Neural cell (in vitro differentiated cells): ENCODE measurements around the gene FAAP24. TPM values are rescaled to one million over a fixed set of nuclear protein-coding genes. Genes with fewer than 3 reads are reported as not detected.

Experiments used
- H2AFZ ChIP-seq: fragments of 200-600, 300-800 bp; sonication (generic), shearing (Covaris generic); 2 replicates; pipeline ENCODE4 v1.6.0; 2014; ENCODE audit warnings: low read depth, mild to moderate bottlenecking, antibody characterized with exemption, low read length, moderate library complexity
- H3F3A ChIP-seq: fragments of 200-600 bp; shearing (Covaris generic); 2 replicates; pipeline ENCODE4 v1.6.1; 2016; ENCODE audit warnings: mild to moderate bottlenecking, moderate library complexity, mixed read lengths, antibody characterized with exemption, low read length; ENCODE audit not compliant: insufficient read depth, poor library complexity, severe bottlenecking
- H3K27ac ChIP-seq: fragments of 200-600, 300-800 bp; sonication (generic), shearing (Covaris generic); 2 replicates; pipeline ENCODE4 v1.5.1; 2014; ENCODE audit warnings: mild to moderate bottlenecking, low read length, moderate library complexity
- H3K27me3 ChIP-seq: fragments of 300-800, 200-600 bp; sonication (generic), shearing (Covaris generic); 2 replicates; pipeline ENCODE4 v1.6.0; 2014; ENCODE audit warnings: mild to moderate bottlenecking, low read depth, low read length, moderate library complexity; ENCODE audit not compliant: insufficient read depth
- H3K36me3 ChIP-seq: fragments of 300-800, 200-600 bp; sonication (generic), shearing (Covaris generic); 2 replicates; pipeline ENCODE4 v1.5.1; 2014; ENCODE audit warnings: mild to moderate bottlenecking, antibody characterized with exemption, low read length, moderate library complexity; ENCODE audit not compliant: insufficient read depth
- H3K4me2 ChIP-seq: fragments of 300-800, 200-600 bp; sonication (generic), shearing (Covaris generic); 2 replicates; pipeline ENCODE4 v1.6.0; 2014; ENCODE audit warnings: mild to moderate bottlenecking, low read length
- H3K4me3 ChIP-seq: fragments of 300-800, 200-600 bp; sonication (generic), shearing (Covaris generic); 2 replicates; pipeline ENCODE4 v1.5.1; 2014; ENCODE audit warnings: mild to moderate bottlenecking, low read length, moderate library complexity
- H3K79me2 ChIP-seq: fragments of 200-600 bp; shearing (Covaris generic); replicated peaks from 2 replicates; pipeline ENCODE4 v1.6.0; 2014; ENCODE audit warnings: mild to moderate bottlenecking, low read length, moderate library complexity; ENCODE audit not compliant: insufficient read depth
- H3K9ac ChIP-seq: fragments of 300-800, 200-600 bp; sonication (generic), shearing (Covaris generic); 2 replicates; pipeline ENCODE4 v1.6.1; 2016; ENCODE audit warnings: mild to moderate bottlenecking, low read length, mixed read lengths
- H3K9me2 ChIP-seq: fragments of 200-600 bp; shearing (Covaris generic); 2 replicates; pipeline ENCODE4 v1.6.1; 2016; ENCODE audit warnings: mild to moderate bottlenecking, low read length, mixed read lengths; ENCODE audit not compliant: insufficient read depth
- H3K9me3 ChIP-seq: fragments of 200-600, 300-800 bp; sonication (generic), shearing (Covaris generic); 2 replicates; pipeline ENCODE4 v1.6.1; 2016; ENCODE audit warnings: mild to moderate bottlenecking, mixed run types, low read length, moderate library complexity, mixed read lengths
- H4K20me1 ChIP-seq: fragments of 200-600 bp; shearing (Covaris generic); 2 replicates; pipeline ENCODE4 v1.6.1; 2016; ENCODE audit warnings: mild to moderate bottlenecking, mixed run types; ENCODE audit not compliant: insufficient read depth
- EP300 ChIP-seq: fragments of 450-650 bp; conservative IDR thresholded peaks from 2 replicates; pipeline ENCODE4 v1.6.1; 2014; ENCODE audit warnings: antibody characterized with exemption, mild to moderate bottlenecking, moderate library complexity; ENCODE audit not compliant: poor library complexity, severe bottlenecking
- EZH2 ChIP-seq: fragments of 200-600, 300-800 bp; shearing (Covaris generic), sonication (generic); IDR thresholded peaks from 2 replicates; pipeline ENCODE4 v1.6.1; 2014; ENCODE audit warnings: antibody characterized with exemption, low read length, borderline replicate concordance, mild to moderate bottlenecking; ENCODE audit not compliant: insufficient read depth, poor library complexity, severe bottlenecking
- MXI1 ChIP-seq: fragments of 450-650 bp; conservative IDR thresholded peaks from 2 replicates; pipeline ENCODE4 v1.6.1; 2014; ENCODE audit warnings: antibody characterized with exemption, mild to moderate bottlenecking; ENCODE audit not compliant: poor library complexity, severe bottlenecking
- POLR2AphosphoS5 ChIP-seq: IDR thresholded peaks from 2 replicates; pipeline ENCODE4 v1.6.1; 2012
- RAD21 ChIP-seq: fragments of 450-650 bp; conservative IDR thresholded peaks from 2 replicates; pipeline ENCODE4 v1.6.1; 2014; ENCODE audit warnings: antibody characterized with exemption, mild to moderate bottlenecking, moderate library complexity
- SMC3 ChIP-seq: fragments of 450-650 bp; conservative IDR thresholded peaks from 2 replicates; pipeline ENCODE4 v1.6.1; 2014; ENCODE audit warnings: antibody characterized with exemption, mild to moderate bottlenecking, moderate library complexity; ENCODE audit not compliant: poor library complexity
- TAF1 ChIP-seq: IDR thresholded peaks from 2 replicates; pipeline ENCODE4 v1.6.1; 2012; ENCODE audit warnings: low read depth
- polyA plus RNA-seq: library from polyadenylated mRNA; depleted of rRNA; stranded (reverse); fragments of >200 nt; gene quantifications from 2 replicates; pipeline ENCODE4 v1.2.3, GENCODE V29; 2014
- TF ChIP-seq, protein P1 (sequence below): IDR thresholded peaks from 2 replicates; pipeline ENCODE4 v1.6.1; 2012; ENCODE audit warnings: borderline replicate concordance
- TF ChIP-seq, protein P2 (sequence below): fragments of 450-650 bp; IDR thresholded peaks from 2 replicates; pipeline ENCODE4 v1.5.1; 2014; ENCODE audit warnings: antibody characterized with exemption, mild to moderate bottlenecking, moderate library complexity; ENCODE audit not compliant: poor library complexity, severe bottlenecking

Gene FAAP24
- polyA plus RNA-seq, 1 donor from 2014 or later, result 4.5 TPM

DNA sequence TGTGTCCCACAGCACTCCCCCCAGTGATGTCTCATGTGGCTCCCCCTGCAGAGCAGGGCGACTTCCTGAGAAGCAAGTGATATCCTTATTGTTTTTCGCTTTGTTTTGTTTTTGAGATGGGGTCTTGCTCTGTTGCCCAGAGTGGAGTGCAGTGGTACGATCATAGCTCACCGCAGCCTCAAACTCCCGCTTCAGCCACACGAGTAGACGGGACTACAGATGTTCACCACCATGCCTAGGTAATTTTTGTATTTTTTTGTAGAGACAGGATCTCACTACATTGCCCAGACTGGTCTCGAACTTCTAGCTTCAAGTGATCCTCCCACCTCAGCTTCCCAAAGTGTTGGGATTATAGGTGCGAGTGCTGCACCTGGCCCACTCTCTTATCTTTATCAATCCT is 5.3 kb upstream of the FAAP24 start:
- no peaks in the 10 kb centered on the region for H4K20me1 ChIP-seq
- no peaks in the 10 kb centered on the region for H3K27me3 ChIP-seq
- no peak for TF ChIP-seq TAF1
- no peak for TF ChIP-seq RAD21
- TF ChIP-seq SMC3, result no peak
- TF ChIP-seq MXI1, result no peak
- TF ChIP-seq, protein P1, sequence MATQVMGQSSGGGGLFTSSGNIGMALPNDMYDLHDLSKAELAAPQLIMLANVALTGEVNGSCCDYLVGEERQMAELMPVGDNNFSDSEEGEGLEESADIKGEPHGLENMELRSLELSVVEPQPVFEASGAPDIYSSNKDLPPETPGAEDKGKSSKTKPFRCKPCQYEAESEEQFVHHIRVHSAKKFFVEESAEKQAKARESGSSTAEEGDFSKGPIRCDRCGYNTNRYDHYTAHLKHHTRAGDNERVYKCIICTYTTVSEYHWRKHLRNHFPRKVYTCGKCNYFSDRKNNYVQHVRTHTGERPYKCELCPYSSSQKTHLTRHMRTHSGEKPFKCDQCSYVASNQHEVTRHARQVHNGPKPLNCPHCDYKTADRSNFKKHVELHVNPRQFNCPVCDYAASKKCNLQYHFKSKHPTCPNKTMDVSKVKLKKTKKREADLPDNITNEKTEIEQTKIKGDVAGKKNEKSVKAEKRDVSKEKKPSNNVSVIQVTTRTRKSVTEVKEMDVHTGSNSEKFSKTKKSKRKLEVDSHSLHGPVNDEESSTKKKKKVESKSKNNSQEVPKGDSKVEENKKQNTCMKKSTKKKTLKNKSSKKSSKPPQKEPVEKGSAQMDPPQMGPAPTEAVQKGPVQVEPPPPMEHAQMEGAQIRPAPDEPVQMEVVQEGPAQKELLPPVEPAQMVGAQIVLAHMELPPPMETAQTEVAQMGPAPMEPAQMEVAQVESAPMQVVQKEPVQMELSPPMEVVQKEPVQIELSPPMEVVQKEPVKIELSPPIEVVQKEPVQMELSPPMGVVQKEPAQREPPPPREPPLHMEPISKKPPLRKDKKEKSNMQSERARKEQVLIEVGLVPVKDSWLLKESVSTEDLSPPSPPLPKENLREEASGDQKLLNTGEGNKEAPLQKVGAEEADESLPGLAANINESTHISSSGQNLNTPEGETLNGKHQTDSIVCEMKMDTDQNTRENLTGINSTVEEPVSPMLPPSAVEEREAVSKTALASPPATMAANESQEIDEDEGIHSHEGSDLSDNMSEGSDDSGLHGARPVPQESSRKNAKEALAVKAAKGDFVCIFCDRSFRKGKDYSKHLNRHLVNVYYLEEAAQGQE, result no peak
- no peak for TF ChIP-seq EP300
- TF ChIP-seq, protein P2, sequence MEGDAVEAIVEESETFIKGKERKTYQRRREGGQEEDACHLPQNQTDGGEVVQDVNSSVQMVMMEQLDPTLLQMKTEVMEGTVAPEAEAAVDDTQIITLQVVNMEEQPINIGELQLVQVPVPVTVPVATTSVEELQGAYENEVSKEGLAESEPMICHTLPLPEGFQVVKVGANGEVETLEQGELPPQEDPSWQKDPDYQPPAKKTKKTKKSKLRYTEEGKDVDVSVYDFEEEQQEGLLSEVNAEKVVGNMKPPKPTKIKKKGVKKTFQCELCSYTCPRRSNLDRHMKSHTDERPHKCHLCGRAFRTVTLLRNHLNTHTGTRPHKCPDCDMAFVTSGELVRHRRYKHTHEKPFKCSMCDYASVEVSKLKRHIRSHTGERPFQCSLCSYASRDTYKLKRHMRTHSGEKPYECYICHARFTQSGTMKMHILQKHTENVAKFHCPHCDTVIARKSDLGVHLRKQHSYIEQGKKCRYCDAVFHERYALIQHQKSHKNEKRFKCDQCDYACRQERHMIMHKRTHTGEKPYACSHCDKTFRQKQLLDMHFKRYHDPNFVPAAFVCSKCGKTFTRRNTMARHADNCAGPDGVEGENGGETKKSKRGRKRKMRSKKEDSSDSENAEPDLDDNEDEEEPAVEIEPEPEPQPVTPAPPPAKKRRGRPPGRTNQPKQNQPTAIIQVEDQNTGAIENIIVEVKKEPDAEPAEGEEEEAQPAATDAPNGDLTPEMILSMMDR, result no peak
- no peak for TF ChIP-seq POLR2AphosphoS5
- TF ChIP-seq EZH2, result no peak
- no peak overlapping the region for H3K27ac ChIP-seq
- no peak overlapping the region for H3K4me3 ChIP-seq
- no peaks in the 10 kb centered on the region for H3F3A ChIP-seq
- no peak overlapping the region for H3K4me2 ChIP-seq
- H3K79me2 ChIP-seq, result peaks cover 17% of the 10 kb centered on the region
- H2AFZ ChIP-seq, result no peak overlapping the region
- H3K9ac ChIP-seq, result no peak overlapping the region
- H3K9me3 ChIP-seq, result no peaks in the 10 kb centered on the region
- H3K9me2 ChIP-seq, result no peaks in the 10 kb centered on the region
- peaks cover 8% of the 10 kb centered on the region for H3K36me3 ChIP-seq

DNA sequence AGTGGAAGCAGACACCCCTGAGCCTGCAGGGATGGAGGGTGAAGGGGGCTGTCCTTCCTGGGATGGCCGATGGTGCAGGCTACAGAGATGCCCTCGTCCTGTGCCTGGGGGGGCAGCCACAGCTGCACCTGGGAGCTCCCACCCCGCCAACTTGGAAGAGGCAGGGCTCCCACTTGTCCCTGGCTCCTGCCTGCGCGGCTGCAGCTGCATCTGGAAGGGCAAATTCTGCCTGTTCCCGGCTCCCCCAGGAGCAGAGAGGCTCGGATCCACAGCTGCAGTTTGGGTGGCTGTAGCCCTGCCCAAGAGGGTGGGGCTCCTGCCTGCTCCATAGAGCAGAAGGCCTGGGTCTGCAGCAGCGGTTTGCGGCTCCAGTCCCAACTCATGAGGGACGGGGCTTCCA is 2.5 kb upstream of the FAAP24 start:
- Histone ChIP-seq H2AFZ (no peak overlapping the region), H3F3A (no peaks in the 10 kb centered on the region), H3K36me3 (no peaks in the 10 kb centered on the region), H4K20me1 (no peaks in the 10 kb centered on the region), H3K9me3 (no peaks in the 10 kb centered on the region), H3K27ac (no peak overlapping the region), H3K27me3 (no peaks in the 10 kb centered on the region), H3K79me2 (peaks cover 17% of the 10 kb centered on the region), H3K4me3 (no peak overlapping the region), H3K4me2 (no peak overlapping the region), H3K9me2 (no peaks in the 10 kb centered on the region), H3K9ac (no peak overlapping the region)
- TF ChIP-seq, protein P2, result no peak
- no peak for TF ChIP-seq POLR2AphosphoS5
